H7 (cell line): ENCODE data around the gene FBN2. TPM values are rescaled to one million over a fixed set of nuclear protein-coding genes. Genes with fewer than 3 reads are reported as not detected.

ENCODE experiments used
- DNase-seq: peaks from one replicate; pipeline ENCODE4 v3.0.0; 2012
- H3K27me3 ChIP-seq: 2 replicates; pipeline ENCODE4 v1.6.0; 2011; ENCODE audit warnings: mild to moderate bottlenecking, low read length; ENCODE audit not compliant: control insufficient read depth, insufficient read depth
- H3K36me3 ChIP-seq: replicated peaks from 2 replicates; pipeline ENCODE4 v1.5.1; 2011; ENCODE audit warnings: low read length; ENCODE audit not compliant: control insufficient read depth, insufficient read depth
- H3K4me3 ChIP-seq: 2 replicates; pipeline ENCODE4 v1.5.1; 2011; ENCODE audit warnings: low read depth, mild to moderate bottlenecking, control low read depth, low read length, moderate library complexity; ENCODE audit not compliant: insufficient read depth
- total RNA-seq: library from RNA; depleted of rRNA; stranded (reverse); fragments of >200 nt; shearing (Covaris generic); gene quantifications from 2 replicates; pipeline ENCODE4 v1.2.3, GENCODE V29; 2014

Gene FBN2
- total RNA-seq, 1 experiment from 2014 or later: 22.6 TPM

DNA sequence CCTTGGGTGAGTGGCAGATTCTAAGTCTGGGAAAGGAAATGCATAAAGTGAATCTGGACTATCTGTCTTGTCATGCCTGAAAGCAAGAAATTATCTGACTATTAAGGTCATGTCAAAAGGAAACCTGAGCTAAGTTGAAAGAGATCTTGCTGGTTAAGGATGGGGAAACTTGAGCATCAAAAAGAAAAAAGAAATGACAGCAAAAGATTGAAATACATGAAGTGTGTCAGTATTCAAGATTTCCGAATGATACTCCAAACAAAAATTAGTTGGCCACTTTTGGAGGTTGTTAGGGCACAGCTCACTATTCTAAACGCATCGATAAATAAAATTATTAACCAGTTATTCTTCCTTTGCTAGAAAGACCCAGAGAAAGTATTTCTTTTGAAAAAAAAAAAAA is 3.3 kb upstream of the FBN2 start:
- H3K27me3 ChIP-seq: peaks cover 22% of the 10 kb centered on the region
- no peak overlapping the region for H3K4me3 ChIP-seq
- no peak for DNase-seq
- H3K36me3 ChIP-seq: no peaks in the 10 kb centered on the region

DNA sequence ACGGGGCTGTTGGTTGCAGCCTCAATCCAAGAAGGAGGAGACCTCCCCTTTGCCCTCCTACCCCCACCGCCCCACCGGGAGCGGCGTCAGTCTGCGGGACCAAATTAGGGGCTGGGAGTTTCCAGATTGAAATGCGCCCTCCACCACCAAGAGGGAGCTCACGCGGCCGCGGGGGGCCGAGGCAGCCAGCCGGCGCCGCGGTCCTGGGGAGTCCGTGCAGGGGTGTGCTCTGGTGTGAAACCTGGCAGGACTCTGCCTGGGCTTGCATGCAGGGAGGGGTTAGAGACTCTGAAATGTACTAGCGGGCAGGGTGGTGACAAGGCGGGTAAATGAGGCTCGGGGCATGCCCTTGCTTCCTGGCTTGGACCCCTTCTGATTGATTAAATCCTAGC is 989 bp upstream of the FBN2 start:
- peaks cover 33% of the 10 kb centered on the region for H3K27me3 ChIP-seq
- no peaks in the 10 kb centered on the region for H3K36me3 ChIP-seq
- no peak for DNase-seq
- peak overlapping the region; percentile 71 for H3K4me3 ChIP-seq

- no peaks in the 10 kb centered on the region for H3K36me3 ChIP-seq
- peak; percentile 75 for DNase-seq
- peaks cover 33% of the 10 kb centered on the region for H3K27me3 ChIP-seq
These were observed 399 bp upstream of the FBN2 start for GRCh38 chr5:128538250-128539037.

GRCh38 chr5:128537221-128537999 is 635 bp downstream of the FBN2 start:
- DNase-seq: peak; percentile 56
- Histone ChIP-seq H3K36me3 (no peaks in the 10 kb centered on the region), H3K4me3 (peak overlapping the region; percentile 71), H3K27me3 (peaks cover 33% of the 10 kb centered on the region)

More at GRCh38 chr5:128538250-128539037, 399 bp upstream of the FBN2 start:
- peak overlapping the region; percentile 71 for H3K4me3 ChIP-seq

- Histone ChIP-seq H3K36me3 (no peaks in the 10 kb centered on the region), H3K4me3 (peak overlapping the region; percentile 71), H3K27me3 (peaks cover 33% of the 10 kb centered on the region)
- DNase-seq: peak; percentile 25
These were observed 1.5 kb downstream of the FBN2 start for GRCh38 chr5:128536254-128537220.

DNA sequence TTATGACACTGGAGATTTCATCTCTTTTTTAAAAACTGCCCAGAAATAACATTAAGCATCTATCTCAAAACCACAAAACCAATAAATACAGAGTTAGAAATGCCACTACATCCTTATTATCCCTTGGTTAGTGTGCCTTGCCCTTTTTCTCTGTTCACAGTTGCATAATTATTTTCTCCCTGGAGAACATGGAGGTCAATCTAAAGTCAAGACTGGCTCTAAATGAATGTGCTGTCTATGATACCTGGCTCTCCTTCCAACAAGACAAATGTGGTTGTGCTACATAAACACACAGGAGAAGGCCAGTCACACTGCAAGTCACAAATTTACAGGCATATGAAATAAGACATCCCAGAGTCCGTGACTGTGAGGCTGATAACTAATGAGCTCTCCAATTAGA is 2.8 kb downstream of the FBN2 start:
- H3K4me3 ChIP-seq: no peak overlapping the region
- no peak for DNase-seq
- no peaks in the 10 kb centered on the region for H3K36me3 ChIP-seq
- H3K27me3 ChIP-seq: peaks cover 33% of the 10 kb centered on the region

GRCh38 chr5:128534726-128535125 is 3.3 kb downstream of the FBN2 start:
- no peak for DNase-seq
- Histone ChIP-seq H3K36me3 (no peaks in the 10 kb centered on the region), H3K4me3 (no peak overlapping the region), H3K27me3 (peaks cover 33% of the 10 kb centered on the region)

DNA sequence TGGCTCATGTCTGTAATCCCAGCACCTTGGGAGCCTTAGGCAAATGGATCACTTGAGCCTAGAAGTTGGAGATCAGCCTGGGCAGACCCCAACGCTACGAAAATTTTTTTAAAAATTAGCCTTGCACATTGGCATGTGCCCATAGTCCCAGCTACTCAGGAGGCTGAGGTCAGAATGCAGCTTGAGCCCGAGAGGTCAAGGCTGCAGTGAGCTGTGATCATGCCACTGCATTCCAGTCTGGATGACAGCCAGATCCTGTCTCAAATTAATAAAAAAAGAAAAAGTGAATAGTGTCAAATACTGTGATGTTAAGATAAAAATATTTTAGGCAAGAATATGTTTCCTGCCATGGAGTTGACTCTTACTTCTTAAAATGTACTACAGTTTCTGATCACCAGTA is 5.3 kb downstream of the FBN2 start:
- no peak for DNase-seq
- Histone ChIP-seq H3K36me3 (no peaks in the 10 kb centered on the region), H3K27me3 (peaks cover 25% of the 10 kb centered on the region), H3K4me3 (no peak overlapping the region)

DNA sequence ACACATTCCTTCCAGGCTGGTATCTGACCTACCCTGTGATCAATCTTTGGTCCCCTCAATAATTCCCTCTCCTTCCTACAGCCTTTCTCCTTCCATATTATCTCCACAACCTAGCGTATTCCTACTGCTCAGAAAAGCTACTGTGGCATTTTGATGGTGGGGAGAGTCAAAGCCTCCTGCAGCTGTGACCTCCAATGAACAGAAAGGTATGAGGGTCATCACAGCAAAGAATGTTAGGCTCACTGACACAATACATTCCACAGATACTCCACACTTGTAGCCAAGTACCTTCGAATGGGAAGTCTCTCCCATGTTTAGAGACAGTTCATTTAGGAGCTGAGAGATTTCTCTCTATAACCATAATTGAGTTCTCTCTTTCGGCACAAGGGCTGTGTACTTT is 5.9 kb downstream of the FBN2 start:
- no peak for DNase-seq
- H3K27me3 ChIP-seq: peaks cover 19% of the 10 kb centered on the region
- no peak overlapping the region for H3K4me3 ChIP-seq
- no peaks in the 10 kb centered on the region for H3K36me3 ChIP-seq

GRCh38 chr5:128528637-128529255 is 9.3 kb downstream of the FBN2 start:
- H3K27me3 ChIP-seq: no peaks in the 10 kb centered on the region
- no peak for DNase-seq
- no peaks in the 10 kb centered on the region for H3K36me3 ChIP-seq
- no peak overlapping the region for H3K4me3 ChIP-seq

DNA sequence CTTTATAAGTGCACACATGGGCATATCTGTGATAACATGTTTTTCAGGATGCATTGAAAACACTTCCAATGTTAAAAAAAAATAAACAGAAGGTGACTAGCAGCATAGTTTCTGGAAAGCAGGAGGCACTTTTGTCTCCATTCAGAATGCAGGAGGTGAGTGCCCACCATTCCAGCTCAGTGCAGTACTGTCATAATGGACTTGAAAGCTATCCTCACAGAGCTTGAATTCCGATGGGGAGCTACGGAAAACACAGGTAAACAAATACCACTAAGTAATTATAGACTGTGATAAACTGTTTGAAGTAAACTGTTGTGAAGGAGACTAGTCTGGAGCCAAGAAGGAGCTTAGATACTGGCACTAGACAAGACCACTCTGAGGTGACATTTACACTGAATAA is 9.9 kb downstream of the FBN2 start:
- Histone ChIP-seq H3K27me3 (no peaks in the 10 kb centered on the region), H3K36me3 (no peaks in the 10 kb centered on the region), H3K4me3 (no peak overlapping the region)
- no peak for DNase-seq

GRCh38 chr5:128527077-128527476 is 11.0 kb downstream of the FBN2 start:
- no peaks in the 10 kb centered on the region for H3K36me3 ChIP-seq
- H3K27me3 ChIP-seq: no peaks in the 10 kb centered on the region
- H3K4me3 ChIP-seq: no peak overlapping the region
- no peak for DNase-seq

DNA sequence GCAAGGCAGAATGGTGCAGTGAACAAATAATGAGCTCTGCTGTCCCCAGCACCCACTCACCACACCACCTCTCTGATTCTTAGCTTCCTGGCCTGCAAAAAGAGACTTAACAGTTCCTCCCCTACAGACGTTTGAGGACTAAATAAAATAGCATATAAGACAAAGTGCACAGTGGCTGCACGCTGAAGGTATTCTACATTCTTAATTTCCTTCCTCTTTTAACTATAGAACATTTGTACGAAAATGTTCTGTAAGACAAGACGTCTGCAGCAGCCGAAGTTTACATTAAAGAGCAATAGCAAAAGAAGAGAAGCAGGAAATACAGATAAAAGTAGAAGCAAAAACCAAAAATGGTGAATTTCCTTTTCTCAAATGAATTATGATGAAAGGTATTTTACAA is 15.7 kb downstream of the FBN2 start:
- Histone ChIP-seq H3K27me3 (no peaks in the 10 kb centered on the region), H3K36me3 (no peaks in the 10 kb centered on the region)
- DNase-seq: no peak

DNA sequence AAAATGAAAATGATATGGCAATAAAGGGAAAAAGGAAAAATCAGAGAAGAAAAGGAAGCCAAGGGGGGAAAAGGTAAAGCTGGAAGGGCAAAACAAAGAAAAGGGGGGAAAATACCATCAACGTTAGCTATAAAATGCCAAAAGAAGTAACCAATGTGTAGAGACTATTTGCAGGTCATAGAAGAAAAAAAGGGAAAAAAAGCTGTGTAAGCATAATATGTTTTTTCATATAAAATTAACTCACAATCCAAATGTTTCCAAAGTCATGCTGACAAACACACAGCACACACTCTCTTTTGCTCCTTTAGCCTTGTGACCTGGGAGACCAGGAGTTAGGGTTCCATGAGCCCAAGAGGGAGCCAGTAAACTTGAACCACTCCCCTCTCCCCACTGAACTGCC is 18.2 kb downstream of the FBN2 start:
- no peak for DNase-seq
- no peaks in the 10 kb centered on the region for H3K27me3 ChIP-seq
- no peaks in the 10 kb centered on the region for H3K36me3 ChIP-seq
- no peak overlapping the region for H3K4me3 ChIP-seq

More for the DNA sequence above, 15.7 kb downstream of the FBN2 start:
- H3K4me3 ChIP-seq: no peak overlapping the region
